Urothelium cell line (cell line): ENCODE measurements around the gene TAL1.
"Not testable (repeated sequence)": the region's sequence is repeated elsewhere in the genome, so short reads cannot be mapped to it uniquely, and the experiment has no call there.

Source experiments
- DNase-seq: peaks from one replicate; pipeline ENCODE4 v3.0.0; 2011; ENCODE audit warnings: low spot score, mixed read lengths
- FAIRE-seq: peaks from 2 replicates; lab custom pipeline; 2011; peaks lifted over from hg19 to GRCh38; lab: Jason Lieb, UNC

TAL1 gene

GRCh38 chr1:47232187-47232874, at the start of gene TAL1:
TAL1 (minus strand) TSS chr1:47232225; CDS start chr1:47225888, 6,337 bp downstream.
- FAIRE-seq (no peak), DNase-seq (no peak)

GRCh38 chr1:47280142-47280541, 48.1 kb upstream of the TAL1 start:
- FAIRE-seq (no peak), DNase-seq (no peak)

- DNase-seq (no peak), FAIRE-seq (no peak)
These were observed 44.8 kb upstream of the TAL1 start for GRCh38 chr1:47276850-47277249.

- FAIRE-seq, DNase-seq: not testable (repeated sequence)
These were observed 43.8 kb upstream of the TAL1 start for GRCh38 chr1:47275811-47276210.

GRCh38 chr1:47265529-47265928, 33.5 kb upstream of the TAL1 start:
- not testable (repeated sequence) for FAIRE-seq, DNase-seq

GRCh38 chr1:47262787-47263413, 30.9 kb upstream of the TAL1 start:
- DNase-seq (peak; percentile 37), FAIRE-seq (no peak)

- no peak for DNase-seq
- FAIRE-seq = no peak
These were observed 25.2 kb upstream of the TAL1 start for GRCh38 chr1:47257224-47257623.

GRCh38 chr1:47252795-47253194, 20.8 kb upstream of the TAL1 start:
- FAIRE-seq (no peak), DNase-seq (no peak)

GRCh38 chr1:47252369-47252768, 20.3 kb upstream of the TAL1 start:
- FAIRE-seq = no peak

GRCh38 chr1:47249755-47250154, 17.7 kb upstream of the TAL1 start:
- FAIRE-seq = no peak
- no peak for DNase-seq

More at GRCh38 chr1:47252369-47252768, 20.3 kb upstream of the TAL1 start:
- no peak for DNase-seq

- DNase-seq (no peak), FAIRE-seq (no peak)
These were observed 12.4 kb upstream of the TAL1 start for GRCh38 chr1:47244339-47244862.

- FAIRE-seq (no peak), DNase-seq (no peak)
These were observed 11.9 kb upstream of the TAL1 start for GRCh38 chr1:47243910-47244309.

GRCh38 chr1:47241114-47242113, 9.4 kb upstream of the TAL1 start:
- no peak for FAIRE-seq
- no peak for DNase-seq

GRCh38 chr1:47238935-47239592, 7.0 kb upstream of the TAL1 start:
- FAIRE-seq = no peak
- no peak for DNase-seq

GRCh38 chr1:47235806-47236205, 3.8 kb upstream of the TAL1 start:
- no peak for FAIRE-seq
- DNase-seq = no peak

GRCh38 chr1:47235241-47235681, 3.2 kb upstream of the TAL1 start:
- FAIRE-seq (no peak), DNase-seq (no peak)

- no peak for FAIRE-seq
- no peak for DNase-seq
These were observed 1.2 kb upstream of the TAL1 start for GRCh38 chr1:47233186-47233585.

GRCh38 chr1:47231301-47232186, 481 bp downstream of the TAL1 start:
- DNase-seq (no peak), FAIRE-seq (peak; percentile 72)

- DNase-seq (no peak), FAIRE-seq (no peak)
These were observed 1.2 kb downstream of the TAL1 start for GRCh38 chr1:47230692-47231300.
